GM10266 (cell line): ENCODE measurements around the gene KRTCAP3.
A peak's percentile ranks its signal among the peaks of the same experiment; 100 is the strongest.

Source experiments
- DNase-seq: peaks from one replicate; pipeline ENCODE4 v3.0.0; 2012; ENCODE audit errors: extremely low spot score
- CTCF ChIP-seq: IDR thresholded peaks from 2 replicates; pipeline ENCODE4 v1.5.1; 2012; ENCODE audit warnings: mild to moderate bottlenecking, low read depth; ENCODE audit not compliant: control insufficient read depth, insufficient read depth; ENCODE audit errors: missing control alignments

Gene KRTCAP3

GRCh38 chr2:27408601-27409320 is 33.4 kb upstream of the KRTCAP3 start:
- no peak for TF ChIP-seq CTCF
- DNase-seq = peak; percentile 51

GRCh38 chr2:27409321-27410073 is 32.7 kb upstream of the KRTCAP3 start, which contains the start of gene PPM1G:
TSS of gene PPM1G (minus strand) at chr2:27409591. CDS start at chr2:27409422, 169 bp downstream.
- peak; percentile 97 for DNase-seq
- no peak for TF ChIP-seq CTCF

- no peak for DNase-seq
Observed at GRCh38 chr2:27412419-27413152, 29.6 kb upstream of the KRTCAP3 start.

GRCh38 chr2:27416151-27416550 is 26.0 kb upstream of the KRTCAP3 start:
- no peak for DNase-seq
- no peak for TF ChIP-seq CTCF

More at GRCh38 chr2:27412419-27413152, 29.6 kb upstream of the KRTCAP3 start:
- no peak for TF ChIP-seq CTCF

- TF ChIP-seq CTCF = no peak
- no peak for DNase-seq
Observed at GRCh38 chr2:27420996-27421395, 21.2 kb upstream of the KRTCAP3 start.

GRCh38 chr2:27421660-27422250 is 20.4 kb upstream of the KRTCAP3 start:
- DNase-seq = no peak
- TF ChIP-seq CTCF = no peak
